Activated CD8-positive, alpha-beta memory T cell treated with anti-CD3 and anti-CD28 coated beads for 48 hours (primary cell): ENCODE measurements around the gene SLF2.

Experiments used
- DNase-seq, 3 experiments: peaks; one replicate each; pipeline ENCODE4 v3.0.0-alpha.2; 2020; ENCODE audit warnings: low read depth in 2 of 3, low spot score in 2 of 3

Gene SLF2

GRCh38 chr10:100998991-100999741, 86.4 kb downstream of the SLF2 start:
- DNase-seq = peak in 2 of 3 experiments; percentile 58 to 64

GRCh38 chr10:100999742-101000126, 87.0 kb downstream of the SLF2 start, which contains the start of gene LZTS2:
Gene LZTS2 (plus strand): TSS chr10:100999808. CDS start chr10:101002539, 2,731 bp downstream.
- DNase-seq = no peak

- DNase-seq = no peak
These were observed 87.6 kb downstream of the SLF2 start for GRCh38 chr10:101000127-101000914.

- no peak for DNase-seq
These were observed 88.3 kb downstream of the SLF2 start for GRCh38 chr10:101000915-101001658.

GRCh38 chr10:101001659-101002035, 88.9 kb downstream of the SLF2 start:
- no peak for DNase-seq

- DNase-seq = no peak
These were observed 89.7 kb downstream of the SLF2 start for GRCh38 chr10:101002456-101002855.

GRCh38 chr10:101003639-101004206, 91.0 kb downstream of the SLF2 start:
- DNase-seq = no peak

- DNase-seq = no peak
These were observed 92.6 kb downstream of the SLF2 start for GRCh38 chr10:101005361-101005760.

GRCh38 chr10:101005869-101006567, 93.3 kb downstream of the SLF2 start:
- no peak for DNase-seq

- no peak for DNase-seq
These were observed 93.9 kb downstream of the SLF2 start for GRCh38 chr10:101006593-101007098.

GRCh38 chr10:101007099-101007711, 94.4 kb downstream of the SLF2 start:
- no peak for DNase-seq

- no peak for DNase-seq
These were observed 95.4 kb downstream of the SLF2 start for GRCh38 chr10:101007915-101008822.

- no peak for DNase-seq
These were observed 96.2 kb downstream of the SLF2 start for GRCh38 chr10:101008823-101009423.

- no peak for DNase-seq
These were observed 97.6 kb downstream of the SLF2 start for GRCh38 chr10:101010329-101010728.

- DNase-seq = no peak
These were observed 99.0 kb downstream of the SLF2 start for GRCh38 chr10:101011517-101012423.

GRCh38 chr10:101012525-101013364, 100.0 kb downstream of the SLF2 start:
- DNase-seq = peak in 2 of 3 experiments; percentile 63

GRCh38 chr10:101013365-101013825, 100.6 kb downstream of the SLF2 start:
- no peak for DNase-seq
